ENCODE measurements around the gene GABBR2.

GABBR2 gene

GRCh38 chr9:98444601-98445000 is 264.1 kb downstream of the GABBR2 start:
- H3K4me3 ChIP-seq (ENCODE audit: low read depth, low read length), result no peak overlapping the region
- TF ChIP-seq CTCF (IDR thresholded peaks at IDR 0.05; ENCODE audit: low read depth, low read length, missing control alignments), result no peak

GRCh38 chr9:98442541-98442940 is 266.2 kb downstream of the GABBR2 start:
- DNase-seq (ENCODE audit: low read depth), result no peak
- TF ChIP-seq CTCF (IDR thresholded peaks at IDR 0.05; ENCODE audit: low read depth, low read length, missing control alignments), result no peak

More at GRCh38 chr9:98444601-98445000, 264.1 kb downstream of the GABBR2 start:
- no peak for DNase-seq (ENCODE audit: low read depth)

GRCh38 chr9:98442114-98442513 is 266.6 kb downstream of the GABBR2 start:
- TF ChIP-seq CTCF (IDR thresholded peaks at IDR 0.05; ENCODE audit: low read depth, low read length, missing control alignments), result no peak
- DNase-seq (ENCODE audit: low read depth), result no peak
- H3K4me3 ChIP-seq (ENCODE audit: low read depth, low read length), result no peak overlapping the region

More at GRCh38 chr9:98442541-98442940, 266.2 kb downstream of the GABBR2 start:
- no peak overlapping the region for H3K4me3 ChIP-seq (ENCODE audit: low read depth, low read length)

GRCh38 chr9:98438666-98439065 is 270.1 kb downstream of the GABBR2 start:
- no peak for DNase-seq (ENCODE audit: low read depth)
- no peak for TF ChIP-seq CTCF (IDR thresholded peaks at IDR 0.05; ENCODE audit: low read depth, low read length, missing control alignments)
- H3K4me3 ChIP-seq (ENCODE audit: low read depth, low read length), result no peak overlapping the region

GRCh38 chr9:98437458-98438034 is 271.2 kb downstream of the GABBR2 start:
- no peak for TF ChIP-seq CTCF (IDR thresholded peaks at IDR 0.05; ENCODE audit: low read depth, low read length, missing control alignments)
- no peak for DNase-seq (ENCODE audit: low read depth)
- no peak overlapping the region for H3K4me3 ChIP-seq (ENCODE audit: low read depth, low read length)

- TF ChIP-seq CTCF (IDR thresholded peaks at IDR 0.05; ENCODE audit: low read depth, low read length, missing control alignments), result no peak
- DNase-seq (ENCODE audit: low read depth), result no peak
- no peak overlapping the region for H3K4me3 ChIP-seq (ENCODE audit: low read depth, low read length)
Measured at GRCh38 chr9:98432960-98433359, 275.8 kb downstream of the GABBR2 start.

GRCh38 chr9:98432134-98432533 is 276.6 kb downstream of the GABBR2 start:
- TF ChIP-seq CTCF (IDR thresholded peaks at IDR 0.05; ENCODE audit: low read depth, low read length, missing control alignments), result no peak
- no peak overlapping the region for H3K4me3 ChIP-seq (ENCODE audit: low read depth, low read length)
- no peak for DNase-seq (ENCODE audit: low read depth)
